Right renal pelvis (tissue), 4 donors: ENCODE measurements around the gene OCIAD1. TPM values are rescaled to one million over a fixed set of nuclear protein-coding genes. Genes with fewer than 3 reads are reported as not detected.
"Not testable (repeated sequence)": the region's sequence is repeated elsewhere in the genome, so short reads cannot be mapped to it uniquely, and the experiment has no call there.

Experiments used
- DNase-seq, 4 donors: peaks; one replicate each; pipeline ENCODE4 v3.0.0-alpha.2; 2013; ENCODE audit warnings: low read depth in 4 of 4, low spot score in 3 of 4, missing footprints in 1 of 4
- polyA plus RNA-seq, 4 donors: library from polyadenylated mRNA; unstranded; fragments of 120-200 nt; gene quantifications; one replicate each; pipeline ENCODE4 v1.2.1, GENCODE V29; 2013; ENCODE audit not compliant: insufficient read length in 4 of 4

The OCIAD1 gene, protein sequence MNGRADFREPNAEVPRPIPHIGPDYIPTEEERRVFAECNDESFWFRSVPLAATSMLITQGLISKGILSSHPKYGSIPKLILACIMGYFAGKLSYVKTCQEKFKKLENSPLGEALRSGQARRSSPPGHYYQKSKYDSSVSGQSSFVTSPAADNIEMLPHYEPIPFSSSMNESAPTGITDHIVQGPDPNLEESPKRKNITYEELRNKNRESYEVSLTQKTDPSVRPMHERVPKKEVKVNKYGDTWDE
- 100 to 1,000 TPM; 240 to 318 (median 287) TPM for polyA plus RNA-seq

DNA sequence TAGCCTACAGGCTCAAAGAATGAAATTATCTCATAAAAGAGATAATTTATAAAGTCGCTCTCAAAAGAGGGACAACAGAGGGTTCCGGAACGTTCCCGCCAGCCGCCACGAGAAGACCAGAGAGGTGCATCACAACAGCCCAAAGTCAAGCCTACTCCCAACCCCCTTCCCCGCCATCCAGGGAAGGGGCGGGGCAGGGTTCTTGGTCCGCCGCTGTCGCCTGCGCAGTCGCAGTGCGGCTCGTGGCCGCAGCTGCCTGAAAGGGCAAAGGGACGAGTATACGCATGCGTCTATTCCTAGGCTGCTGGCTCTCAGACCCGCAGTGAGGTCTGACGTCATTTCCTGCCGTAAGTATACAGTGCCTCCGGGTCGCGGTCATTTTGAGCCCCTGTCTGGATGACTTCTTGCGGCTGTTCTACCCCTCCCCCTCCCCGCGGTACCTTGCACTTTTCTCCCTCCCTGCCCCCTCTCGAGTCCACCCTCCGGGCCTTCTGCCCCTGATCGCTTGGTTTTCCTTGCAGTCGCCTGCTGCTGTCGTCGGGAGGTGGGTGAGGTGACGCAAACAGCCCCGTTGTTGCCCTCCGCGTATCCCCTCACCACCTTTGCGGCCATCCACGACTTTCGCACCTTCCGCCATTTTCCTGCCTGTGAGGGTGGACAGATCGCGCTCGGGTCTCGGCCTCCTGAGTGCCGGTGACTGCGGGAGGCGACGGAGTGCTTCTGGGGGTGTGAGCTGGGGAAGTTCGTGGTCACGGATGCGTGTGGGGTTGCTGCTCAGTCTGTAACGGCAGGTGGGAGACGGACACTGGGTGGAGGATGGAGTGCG lies at the start of gene OCIAD1:
OCIAD1 (plus strand) TSS at position 383 of the 826 bp plus-strand sequence. CDS start 1,537 bp downstream, outside the sequence.
- DNase-seq: peak; percentile 97 to 99 (median 98)

DNA sequence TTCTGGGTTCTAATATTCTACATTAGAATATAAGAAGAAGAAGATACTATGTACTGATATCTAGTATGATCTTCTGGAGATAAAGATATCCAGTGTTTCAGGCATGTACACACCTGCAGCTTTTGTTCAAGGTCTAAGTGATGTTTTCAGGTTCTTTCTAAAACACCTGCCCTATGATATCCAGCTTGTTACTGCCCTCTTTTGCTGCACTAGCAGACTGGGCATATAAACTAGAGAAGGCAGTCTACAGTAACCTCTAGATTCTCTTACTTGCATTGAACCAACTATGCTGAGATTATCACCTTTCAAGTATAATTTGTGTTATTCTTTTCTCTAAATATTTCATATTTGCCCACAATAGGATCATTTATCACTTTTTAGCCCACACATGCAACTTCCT lies 48.9 kb upstream of the OCIAD1 start:
- DNase-seq: no peak

DNA sequence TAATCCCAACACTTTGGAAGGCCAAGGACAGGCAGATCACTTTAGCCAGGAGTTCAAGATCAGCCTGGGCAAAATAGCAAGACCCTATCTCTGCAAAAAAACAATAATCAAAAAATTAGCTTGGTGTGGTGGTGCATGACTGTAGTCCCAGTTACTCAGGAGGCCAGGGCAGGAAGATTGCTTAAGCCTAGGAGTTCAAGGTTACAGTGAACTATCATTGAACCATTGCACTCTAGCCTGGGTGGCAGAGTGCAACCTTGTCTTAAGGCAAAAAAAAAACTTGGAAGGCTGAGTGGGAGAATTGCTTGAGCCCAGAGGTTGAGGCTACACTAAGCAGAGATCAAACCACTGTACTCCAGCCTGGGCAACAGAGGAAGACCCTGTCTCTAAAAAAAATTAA lies 45.6 kb upstream of the OCIAD1 start:
- no peak for DNase-seq

DNA sequence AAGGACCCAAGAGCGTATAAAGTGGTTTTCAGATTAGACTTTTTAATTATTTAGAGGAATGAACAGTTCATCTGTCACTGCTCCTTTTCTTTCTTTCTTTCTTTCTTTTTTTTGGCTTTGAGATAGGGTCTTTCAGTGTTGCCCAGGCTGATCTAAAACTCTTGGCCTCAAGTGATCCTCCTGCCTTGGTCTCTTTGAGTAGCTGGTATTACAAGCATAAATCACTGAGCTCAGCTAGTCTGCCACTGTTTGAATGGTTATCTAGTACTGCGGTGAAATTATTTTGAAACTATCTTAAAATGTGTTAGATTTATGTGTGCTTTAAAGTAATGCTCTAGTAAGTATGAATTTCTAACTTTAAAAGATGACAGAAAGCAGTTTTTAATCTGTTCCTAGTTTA lies 44.3 kb upstream of the OCIAD1 start:
- no peak for DNase-seq

DNA sequence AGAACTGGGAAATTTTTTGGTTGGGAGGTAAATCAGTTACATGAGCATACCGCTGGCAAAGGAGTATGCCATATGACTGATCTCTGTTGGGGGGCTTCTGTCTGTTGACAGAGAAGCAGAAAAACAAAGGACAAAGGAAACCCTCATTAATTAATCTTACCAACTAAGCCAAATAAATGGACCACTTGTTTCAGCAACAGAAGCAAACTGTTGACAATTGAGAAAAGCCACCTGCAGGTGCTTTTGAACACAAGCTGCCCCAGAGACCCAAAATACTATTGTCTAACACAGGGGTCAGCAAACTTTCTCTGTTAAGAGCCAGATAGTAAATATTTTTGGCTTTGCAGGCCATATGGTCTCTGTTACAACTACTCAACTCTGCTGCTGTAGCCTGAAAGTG lies 43.8 kb upstream of the OCIAD1 start:
- DNase-seq: peak; percentile 48 to 82 (median 75)

DNA sequence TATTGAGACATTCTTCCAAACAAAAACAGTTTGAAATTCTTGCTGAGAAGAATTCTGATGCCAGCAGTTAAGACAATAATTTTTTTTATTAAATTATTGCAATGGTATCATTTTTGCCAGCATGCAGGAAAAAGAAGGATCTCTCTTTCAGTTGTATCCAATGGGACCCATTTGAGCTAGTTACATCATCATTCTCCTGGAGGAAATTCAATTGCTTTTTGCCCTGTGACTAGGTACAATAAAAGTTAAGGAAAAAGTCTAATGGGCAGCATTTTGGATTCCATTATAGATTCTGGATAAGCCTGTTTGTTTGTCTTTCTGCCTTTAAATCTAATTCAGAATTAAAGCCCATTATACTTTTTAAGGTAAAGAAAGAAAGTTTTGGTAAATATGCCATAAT lies 40.3 kb upstream of the OCIAD1 start:
- no peak for DNase-seq

DNA sequence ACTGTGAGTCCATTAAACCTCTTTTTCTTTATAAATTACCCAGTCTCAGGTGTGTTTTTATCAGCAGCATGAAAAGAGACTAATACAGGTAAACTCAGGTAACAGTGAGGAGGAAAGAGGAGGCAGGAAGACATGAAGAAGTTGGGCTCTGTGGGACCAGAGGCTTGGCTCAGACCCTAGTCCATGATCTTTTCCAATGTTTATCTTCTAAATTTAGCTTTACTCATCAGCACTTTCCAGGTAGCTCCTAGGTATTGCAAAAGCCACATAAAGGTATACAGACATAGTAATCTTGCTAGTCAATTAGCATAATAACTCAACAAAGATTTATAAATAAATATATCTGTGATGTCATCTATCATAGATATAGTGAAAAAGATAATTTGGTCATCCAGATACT lies 39.6 kb upstream of the OCIAD1 start:
- DNase-seq: no peak

DNA sequence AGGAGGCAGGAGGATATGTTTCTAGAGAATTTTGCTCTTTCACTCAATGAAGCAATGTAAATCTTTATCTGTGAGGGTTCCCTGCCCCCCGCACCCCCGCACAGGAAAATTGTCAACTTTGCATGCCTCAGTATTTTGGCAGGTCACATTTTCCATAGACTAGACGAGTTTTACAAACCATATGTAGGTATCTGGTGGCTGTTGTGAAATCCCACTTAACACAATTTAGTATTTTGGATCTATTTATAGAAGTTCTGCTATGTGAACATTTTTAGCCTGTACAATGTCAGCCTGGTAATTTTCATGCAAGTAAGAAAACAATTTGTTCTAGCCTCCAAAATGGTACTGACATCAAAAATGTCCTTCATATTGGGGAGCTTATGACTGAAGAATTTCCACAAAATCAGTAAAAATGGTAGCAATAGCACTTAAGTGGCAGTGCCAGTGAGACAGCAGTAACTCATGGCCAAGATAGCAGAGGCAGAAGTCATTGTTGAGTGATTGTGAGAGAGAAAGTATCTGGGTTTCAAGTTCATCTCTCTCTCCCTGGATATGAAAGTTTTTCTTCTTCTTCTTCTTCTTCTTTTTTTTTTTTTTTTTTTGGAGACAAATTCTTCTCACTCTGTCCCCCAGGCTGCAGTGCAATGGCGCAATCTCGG lies 38.4 kb upstream of the OCIAD1 start:
- DNase-seq: no peak

DNA sequence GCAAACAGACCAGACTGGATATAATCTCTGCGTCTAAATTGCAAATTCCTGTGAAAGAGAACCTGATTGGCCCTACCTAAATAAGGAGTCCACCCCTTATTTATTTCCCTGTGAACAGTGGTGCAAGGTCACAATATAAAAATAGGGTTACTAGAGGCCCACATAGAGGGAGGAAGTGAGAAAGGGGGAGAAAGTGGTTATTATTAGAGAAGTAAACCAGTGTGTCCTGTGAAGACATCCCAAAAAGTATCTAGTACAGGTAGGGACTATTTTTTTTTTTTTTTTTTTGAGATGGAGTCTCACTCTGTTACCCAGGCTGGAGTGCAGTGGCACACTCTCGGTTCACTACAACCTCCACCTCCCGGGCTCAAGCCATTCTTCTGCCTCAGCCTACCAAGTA lies 35.8 kb upstream of the OCIAD1 start:
- DNase-seq: no peak

DNA sequence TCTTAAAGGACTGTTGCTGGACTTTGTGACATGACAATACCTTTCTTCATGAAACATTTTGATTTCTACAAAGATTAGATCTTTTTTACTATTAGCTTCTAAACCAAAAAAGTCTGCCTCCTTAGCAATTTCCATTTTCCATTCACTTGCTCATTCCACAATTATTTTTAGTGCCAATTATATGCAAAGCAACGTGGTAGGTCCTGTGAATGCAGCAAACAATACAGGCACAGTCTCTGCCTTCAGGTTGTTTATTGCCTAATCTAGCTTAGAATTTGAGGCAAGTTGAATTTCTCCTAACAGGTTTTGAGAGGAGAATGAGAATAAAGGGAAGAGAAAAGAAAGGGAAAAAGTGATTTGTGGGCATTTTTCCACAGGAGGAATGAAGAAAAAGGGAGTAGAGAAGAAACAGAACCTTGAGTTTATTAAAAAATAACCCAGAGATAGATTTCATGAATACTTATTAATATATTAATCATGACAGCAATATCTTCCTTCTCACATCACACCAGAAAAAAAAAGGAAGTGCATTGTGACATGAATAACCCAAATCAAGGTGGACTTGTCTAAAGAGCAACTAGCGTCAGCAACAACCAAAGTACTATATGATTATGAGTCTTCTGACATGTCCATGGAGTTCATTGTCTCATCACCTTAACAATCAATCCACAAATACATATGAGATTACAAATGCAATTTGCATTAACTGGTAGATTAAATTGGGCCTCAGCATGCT lies 34.5 kb upstream of the OCIAD1 start:
- no peak for DNase-seq

DNA sequence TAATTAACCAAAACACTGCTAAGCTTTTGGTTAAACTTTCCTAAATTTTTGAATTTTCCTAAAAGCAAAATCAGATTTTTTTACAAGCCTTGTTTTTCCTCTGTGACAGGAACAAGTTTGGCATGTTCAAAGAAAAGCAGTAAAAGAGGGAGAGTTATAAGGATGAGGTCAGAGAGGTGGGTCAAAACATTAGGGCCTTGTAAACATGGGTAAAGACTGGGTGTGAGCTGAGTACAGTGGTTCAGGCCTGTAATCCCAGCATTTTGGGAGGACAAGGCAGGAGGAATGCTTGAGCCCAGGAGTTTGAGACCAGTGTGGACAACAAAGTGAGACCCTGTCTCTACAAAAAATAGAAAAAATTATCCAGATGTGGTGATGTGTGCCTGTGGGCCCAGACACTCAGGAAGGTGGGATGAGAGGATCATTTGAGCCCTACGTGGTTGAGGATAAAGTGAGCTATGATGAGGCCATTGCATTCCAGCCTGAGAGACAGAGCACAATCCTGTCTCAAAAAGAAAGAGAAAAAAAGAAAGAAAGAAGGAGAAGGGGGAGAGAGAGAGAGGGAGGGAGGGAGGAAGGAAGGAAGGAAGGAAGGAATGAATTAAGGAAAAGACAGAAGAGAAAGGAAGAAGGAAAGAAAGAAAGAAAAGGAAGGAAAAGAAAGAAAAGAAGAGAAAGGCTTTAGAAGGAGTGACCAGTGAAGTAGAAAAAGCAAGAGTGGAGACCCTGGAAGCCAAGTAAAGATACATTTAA lies 33.8 kb upstream of the OCIAD1 start:
- no peak for DNase-seq

DNA sequence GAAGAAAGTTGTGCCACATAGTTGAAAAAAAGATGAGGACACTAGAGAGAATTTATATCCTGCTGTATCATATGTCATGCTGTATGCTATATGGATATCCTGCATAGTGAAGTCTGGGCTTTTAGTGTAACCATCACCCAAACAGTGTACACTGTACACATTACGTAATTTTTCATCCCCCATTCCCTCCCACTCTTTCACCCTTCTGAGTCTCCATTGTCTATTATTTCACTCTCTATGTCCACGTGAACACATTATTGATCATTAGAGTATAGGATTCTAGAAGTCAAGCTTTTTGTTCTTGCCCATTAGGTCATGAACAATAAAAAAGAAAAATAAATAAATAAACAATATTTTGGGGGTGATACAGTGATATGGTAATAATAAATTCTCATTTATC lies 32.8 kb upstream of the OCIAD1 start:
- DNase-seq: no peak

DNA sequence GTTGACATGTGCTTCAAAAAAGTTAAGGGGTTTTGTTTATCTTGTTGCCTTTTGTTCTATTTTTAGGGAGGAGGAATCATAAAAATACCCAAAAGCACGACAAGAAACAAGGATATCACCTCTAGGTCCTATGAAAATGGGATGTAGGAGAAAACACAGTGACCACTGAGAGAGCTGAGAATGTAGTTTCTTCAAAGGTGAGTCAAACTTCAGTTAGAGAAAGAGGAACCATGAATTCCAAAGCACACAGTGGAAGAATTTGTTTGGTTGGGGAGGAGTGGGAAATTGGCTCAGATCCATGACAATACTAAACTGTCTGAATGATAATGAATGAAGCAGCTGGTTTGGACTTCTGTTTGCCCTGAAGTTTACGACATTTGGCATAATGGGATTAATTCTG lies 31.7 kb upstream of the OCIAD1 start:
- DNase-seq: no peak

DNA sequence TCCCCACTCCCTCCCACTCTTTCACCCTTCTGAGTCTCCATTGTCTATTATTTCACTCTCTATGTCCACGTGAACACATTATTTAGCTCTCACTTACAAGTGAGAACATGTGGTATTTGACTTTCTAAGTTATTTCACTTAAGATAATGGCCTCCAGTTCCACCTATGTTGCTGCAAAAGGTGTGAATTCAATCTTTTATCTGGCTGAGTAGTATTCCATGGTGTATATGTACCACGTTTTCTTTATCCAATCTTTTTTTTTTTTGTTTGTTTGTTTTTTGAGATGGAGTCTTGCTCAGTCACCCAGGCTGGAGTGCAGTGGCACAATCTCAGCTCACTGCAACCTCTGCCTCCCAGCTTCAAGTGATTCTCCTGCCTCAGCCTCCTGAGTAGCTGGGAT lies 30.7 kb upstream of the OCIAD1 start:
- DNase-seq: not testable (repeated sequence)

DNA sequence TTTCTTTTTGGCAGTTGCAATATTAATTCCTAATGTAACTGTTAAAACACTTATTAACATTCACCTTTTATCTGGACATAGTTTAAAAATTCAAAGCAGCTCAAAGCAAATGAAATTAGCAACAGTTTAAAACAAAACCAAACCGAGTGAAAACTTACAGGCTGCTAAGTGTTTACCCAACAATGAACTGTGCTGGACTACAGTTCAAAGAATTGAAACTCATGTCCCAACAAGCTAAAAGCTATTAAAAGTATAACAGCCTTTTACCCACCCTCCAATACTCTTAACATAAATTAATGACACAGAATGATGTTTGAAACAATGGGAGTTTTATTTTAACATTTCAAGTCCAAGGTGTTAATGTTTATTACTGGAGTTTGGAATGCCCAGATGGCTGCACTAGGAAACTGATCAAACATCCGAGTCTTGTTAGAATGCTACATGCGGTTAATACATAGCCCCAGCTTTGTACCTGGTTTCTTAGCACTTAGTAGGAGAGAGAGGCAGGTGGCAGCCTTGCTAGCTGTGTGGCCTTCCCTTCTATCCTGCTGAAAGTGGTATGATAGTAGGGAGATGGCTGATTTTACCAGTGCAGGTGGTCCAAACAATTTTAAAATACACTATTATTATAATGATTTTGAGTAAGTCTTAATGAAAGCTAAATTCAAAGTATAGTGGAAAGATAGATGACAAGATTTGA lies 29.7 kb upstream of the OCIAD1 start:
- no peak for DNase-seq

DNA sequence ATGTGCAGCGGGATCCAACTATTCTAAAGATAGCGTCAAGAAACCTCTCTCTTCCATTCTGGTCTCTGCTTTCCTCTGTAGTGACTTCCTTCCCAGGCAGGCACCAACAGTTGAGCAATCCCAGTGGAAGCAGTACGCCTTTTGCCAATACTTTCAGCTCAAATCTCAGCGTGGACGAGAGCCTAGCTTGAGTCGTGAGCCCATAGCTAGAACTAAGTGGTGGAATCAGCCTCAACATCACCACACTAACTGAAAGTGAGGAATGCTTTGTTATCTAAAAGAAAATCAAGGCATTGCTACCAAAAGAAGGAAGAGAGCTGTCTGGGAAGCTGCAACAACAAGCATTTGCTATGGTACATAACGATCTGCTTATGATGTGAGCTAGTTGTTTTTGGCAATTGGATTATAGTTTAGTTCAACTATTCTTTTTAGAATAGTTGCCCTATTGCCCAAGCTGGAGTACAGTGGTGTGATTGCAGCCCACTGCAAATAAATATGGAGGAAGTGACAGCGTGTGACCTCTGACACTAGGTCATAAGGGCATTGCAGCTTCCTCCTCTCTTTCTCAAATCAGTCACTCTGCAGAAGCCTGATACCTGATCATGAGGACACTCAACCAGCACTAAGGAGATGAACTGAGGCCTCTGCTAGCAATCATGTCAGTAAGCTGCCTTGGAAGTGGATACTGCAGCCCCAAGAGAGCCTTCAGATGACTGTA lies 26.1 kb upstream of the OCIAD1 start:
- no peak for DNase-seq

DNA sequence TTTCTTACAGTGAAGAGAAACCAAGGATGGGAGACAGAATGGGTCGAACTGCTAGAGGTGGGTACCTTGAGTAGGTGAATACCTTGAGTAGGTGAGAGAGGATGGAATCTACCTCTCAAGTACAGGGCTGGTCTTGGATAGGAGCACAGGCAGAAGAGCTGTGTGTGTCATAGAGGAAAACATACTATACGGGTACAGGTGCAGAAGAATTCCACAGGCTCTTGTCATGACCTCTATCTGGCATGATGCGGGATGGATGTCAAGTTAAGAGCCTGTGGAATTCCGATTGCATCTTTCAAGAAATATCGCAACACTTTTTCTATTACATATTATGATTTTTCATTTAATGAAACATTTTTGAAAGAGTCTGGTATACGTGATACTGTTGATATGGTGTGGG lies 18.0 kb upstream of the OCIAD1 start:
- no peak for DNase-seq

DNA sequence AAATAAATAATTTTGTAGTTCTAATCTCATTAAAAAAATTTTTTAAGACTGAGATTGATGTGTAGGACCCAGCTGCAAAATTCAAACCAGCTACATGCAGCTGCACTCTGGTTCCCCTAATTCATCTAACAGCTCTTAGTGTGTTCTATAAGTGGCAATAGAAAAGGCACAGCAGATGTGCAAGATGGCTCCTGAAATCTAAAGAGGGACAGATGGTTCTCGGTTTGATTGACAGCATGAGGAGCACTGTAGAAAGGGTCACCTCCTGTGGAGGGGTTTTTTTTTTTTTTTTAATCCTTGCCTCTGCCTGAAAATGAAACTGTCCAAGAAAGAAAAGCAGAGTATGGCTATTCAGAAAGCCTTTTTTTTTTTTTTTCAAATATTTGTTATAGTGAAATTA lies 16.9 kb upstream of the OCIAD1 start:
- peak in 1 of 4 donors; percentile 25 for DNase-seq

DNA sequence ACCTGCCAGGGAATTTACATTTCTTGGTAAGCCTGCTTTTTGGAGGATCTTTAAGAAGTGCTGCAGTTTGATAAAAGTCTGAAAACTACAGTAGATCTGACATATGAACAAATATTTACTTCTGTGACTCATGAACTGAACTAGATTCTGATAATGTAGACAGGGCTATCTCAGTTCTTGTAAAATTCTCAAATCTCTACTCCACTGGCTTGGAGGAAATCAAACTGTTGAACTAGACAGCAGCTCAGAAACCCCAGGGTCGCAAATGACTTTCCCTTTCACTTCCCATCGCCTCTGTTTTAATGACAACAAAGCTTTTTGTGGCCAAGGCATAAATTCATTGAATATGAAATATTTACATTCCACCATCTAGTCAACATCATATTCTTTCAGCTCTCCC lies 15.4 kb upstream of the OCIAD1 start:
- DNase-seq: no peak
